Smooth muscle cell (in vitro differentiated cells): Measurements from ENCODE around the gene CRYL1. TPM values are rescaled to one million over a fixed set of nuclear protein-coding genes. Genes with fewer than 3 reads are reported as not detected.
A peak's percentile ranks its signal among the peaks of the same experiment; 100 is the strongest.

Experiments used
- DNase-seq: peaks from one replicate; lab custom pipeline; 2025; ENCODE audit not compliant: unreplicated experiment; lab: John Stamatoyannopoulos, UW
- H2AFZ ChIP-seq: fragments of 200-600 bp; sonication (generic); 2 replicates; pipeline ENCODE4 v1.6.0; 2016; ENCODE audit warnings: antibody characterized with exemption, low read depth, mild to moderate bottlenecking
- H3F3A ChIP-seq: fragments of 200-600 bp; sonication (generic); 2 replicates; pipeline ENCODE4 v1.6.0; 2017; ENCODE audit warnings: antibody characterized with exemption, low read depth
- H3K27ac ChIP-seq: fragments of 200-600 bp; sonication (generic); 2 replicates; pipeline ENCODE4 v1.5.1; 2016; ENCODE audit warnings: low read depth, mild to moderate bottlenecking
- H3K27me3 ChIP-seq: fragments of 200-600 bp; sonication (generic); 2 replicates; pipeline ENCODE4 v1.6.1; 2016; ENCODE audit warnings: low read depth, mild to moderate bottlenecking
- H3K36me3 ChIP-seq: fragments of 200-600 bp; sonication (generic); 2 replicates; pipeline ENCODE4 v1.5.1; 2016; ENCODE audit warnings: low read depth
- H3K4me1 ChIP-seq: fragments of 200-600 bp; sonication (generic); 2 replicates; pipeline ENCODE4 v1.5.1; 2016; ENCODE audit warnings: low read depth
- H3K4me2 ChIP-seq: fragments of 200-600 bp; sonication (generic); 2 replicates; pipeline ENCODE4 v1.6.0; 2016; ENCODE audit warnings: mild to moderate bottlenecking
- H3K4me3 ChIP-seq: fragments of 200-600 bp; sonication (generic); 2 replicates; pipeline ENCODE4 v1.5.1; 2016; ENCODE audit warnings: mild to moderate bottlenecking
- H3K79me2 ChIP-seq: fragments of 200-600 bp; sonication (generic); 2 replicates; pipeline ENCODE4 v1.6.0; 2016; ENCODE audit warnings: low read depth, mild to moderate bottlenecking
- H3K9ac ChIP-seq: fragments of 200-600 bp; sonication (generic); 2 replicates; pipeline ENCODE4 v1.6.0; 2016; ENCODE audit warnings: low read depth
- H3K9me3 ChIP-seq: fragments of 200-600 bp; sonication (generic); replicated peaks from 2 replicates; pipeline ENCODE4 v1.5.1; 2016; ENCODE audit warnings: low read depth
- H4K20me1 ChIP-seq: fragments of 200-600 bp; sonication (generic); 2 replicates; pipeline ENCODE4 v1.6.0; 2016; ENCODE audit warnings: low read depth
- WGBS: methylation state at CpG from one replicate; pipeline ENCODE4 v1.1.7; 2016; ENCODE audit warnings: low lambda C conversion rate; 5-methylcytosine and 5-hydroxymethylcytosine counted together
- polyA plus RNA-seq: library from polyadenylated mRNA; unstranded; fragments of >200 nt; fragmentation: Nextera tagmentation; extraction: Ambion mirVana; gene quantifications from 2 replicates; pipeline ENCODE4 v1.2.1, GENCODE V29; 2016
- total RNA-seq: library from RNA; depleted of rRNA; stranded (reverse); fragments of >200 nt; gene quantifications from 2 replicates; pipeline ENCODE4 v1.2.3, GENCODE V29; 2014
- TF ChIP-seq, protein P1 (sequence below): fragments of 200-600 bp; sonication (generic); IDR thresholded peaks from 2 replicates; pipeline ENCODE4 v1.5.1; 2017; ENCODE audit warnings: borderline replicate concordance, mild to moderate bottlenecking, antibody characterized with exemption; ENCODE audit not compliant: insufficient read depth, poor library complexity, severe bottlenecking

The CRYL1 gene, protein sequence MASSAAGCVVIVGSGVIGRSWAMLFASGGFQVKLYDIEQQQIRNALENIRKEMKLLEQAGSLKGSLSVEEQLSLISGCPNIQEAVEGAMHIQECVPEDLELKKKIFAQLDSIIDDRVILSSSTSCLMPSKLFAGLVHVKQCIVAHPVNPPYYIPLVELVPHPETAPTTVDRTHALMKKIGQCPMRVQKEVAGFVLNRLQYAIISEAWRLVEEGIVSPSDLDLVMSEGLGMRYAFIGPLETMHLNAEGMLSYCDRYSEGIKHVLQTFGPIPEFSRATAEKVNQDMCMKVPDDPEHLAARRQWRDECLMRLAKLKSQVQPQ
- 6.5 and 13.6 TPM in 2 replicates for total RNA-seq
- 7.2 and 12.4 TPM in 2 replicates for polyA plus RNA-seq

DNA sequence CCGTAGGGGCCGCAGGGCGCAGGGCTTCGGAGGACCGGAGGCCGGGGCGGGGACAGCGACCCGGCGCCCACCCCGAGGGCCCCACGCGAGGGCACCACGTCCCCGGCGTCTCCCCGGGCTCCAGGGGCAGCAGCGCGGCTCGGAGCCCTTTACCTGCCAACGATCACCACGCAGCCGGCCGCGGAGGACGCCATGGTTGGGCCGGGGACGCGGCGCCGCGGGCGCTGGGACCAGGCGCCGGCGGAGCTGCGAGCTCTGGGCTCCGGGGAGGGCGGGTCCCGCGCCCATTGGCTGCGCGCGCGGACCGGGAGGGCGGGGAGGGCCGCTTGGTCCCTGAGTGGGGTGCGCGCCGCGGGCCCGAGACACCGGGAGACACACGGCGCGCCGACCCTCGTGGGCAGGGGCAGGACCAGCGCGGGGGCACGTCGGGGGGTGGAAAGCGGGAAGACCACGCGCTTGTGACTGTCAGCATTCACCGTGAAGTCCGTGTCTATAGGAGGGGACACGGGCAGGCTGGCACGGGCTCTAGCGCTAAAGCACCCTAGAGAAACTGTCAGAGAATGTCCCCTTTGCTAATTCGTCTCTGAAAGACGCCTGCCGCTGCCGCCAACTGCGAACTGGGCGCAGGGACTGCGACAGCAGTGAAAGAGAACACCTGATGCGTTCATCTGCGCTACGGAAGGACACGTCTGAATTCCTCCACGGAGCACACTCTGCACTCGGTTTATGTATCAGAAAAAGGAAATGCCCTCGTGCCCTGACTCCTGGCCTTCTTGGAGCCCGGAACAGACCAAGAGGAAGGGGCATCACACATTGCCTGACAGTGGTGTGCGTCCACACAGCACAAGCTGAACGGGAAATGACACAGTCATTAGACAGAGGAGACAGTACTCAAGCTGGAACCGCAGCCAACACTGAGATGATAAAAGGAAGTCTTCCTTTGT is at the start of gene CRYL1:
TSS of gene CRYL1 (minus strand) at position 257 of the 944 bp plus-strand sequence. CDS start at position 194, 63 bp downstream.
- Histone ChIP-seq H3K4me1 (peaks cover 5% of the 10 kb centered on the region), H4K20me1 (no peaks in the 10 kb centered on the region), H3K9me3 (no peaks in the 10 kb centered on the region), H3K36me3 (no peaks in the 10 kb centered on the region), H3K4me3 (peak within 1 kb of the TSS; percentile 89), H3K4me2 (peak within 1 kb of the TSS; percentile 95), H2AFZ (peak within 1 kb of the TSS; percentile 92), H3F3A (no peaks in the 10 kb centered on the region), H3K27ac (no peak within 1 kb of the TSS), H3K27me3 (peaks cover 3% of the 10 kb centered on the region), H3K79me2 (no peaks in the 10 kb centered on the region), H3K9ac (peak within 1 kb of the TSS; percentile 17)
- under 1% methylated on average over 44 of the region's 89 CpGs for WGBS
- TF ChIP-seq, protein P1, sequence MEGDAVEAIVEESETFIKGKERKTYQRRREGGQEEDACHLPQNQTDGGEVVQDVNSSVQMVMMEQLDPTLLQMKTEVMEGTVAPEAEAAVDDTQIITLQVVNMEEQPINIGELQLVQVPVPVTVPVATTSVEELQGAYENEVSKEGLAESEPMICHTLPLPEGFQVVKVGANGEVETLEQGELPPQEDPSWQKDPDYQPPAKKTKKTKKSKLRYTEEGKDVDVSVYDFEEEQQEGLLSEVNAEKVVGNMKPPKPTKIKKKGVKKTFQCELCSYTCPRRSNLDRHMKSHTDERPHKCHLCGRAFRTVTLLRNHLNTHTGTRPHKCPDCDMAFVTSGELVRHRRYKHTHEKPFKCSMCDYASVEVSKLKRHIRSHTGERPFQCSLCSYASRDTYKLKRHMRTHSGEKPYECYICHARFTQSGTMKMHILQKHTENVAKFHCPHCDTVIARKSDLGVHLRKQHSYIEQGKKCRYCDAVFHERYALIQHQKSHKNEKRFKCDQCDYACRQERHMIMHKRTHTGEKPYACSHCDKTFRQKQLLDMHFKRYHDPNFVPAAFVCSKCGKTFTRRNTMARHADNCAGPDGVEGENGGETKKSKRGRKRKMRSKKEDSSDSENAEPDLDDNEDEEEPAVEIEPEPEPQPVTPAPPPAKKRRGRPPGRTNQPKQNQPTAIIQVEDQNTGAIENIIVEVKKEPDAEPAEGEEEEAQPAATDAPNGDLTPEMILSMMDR: no peak
- DNase-seq: peak; percentile 17

DNA sequence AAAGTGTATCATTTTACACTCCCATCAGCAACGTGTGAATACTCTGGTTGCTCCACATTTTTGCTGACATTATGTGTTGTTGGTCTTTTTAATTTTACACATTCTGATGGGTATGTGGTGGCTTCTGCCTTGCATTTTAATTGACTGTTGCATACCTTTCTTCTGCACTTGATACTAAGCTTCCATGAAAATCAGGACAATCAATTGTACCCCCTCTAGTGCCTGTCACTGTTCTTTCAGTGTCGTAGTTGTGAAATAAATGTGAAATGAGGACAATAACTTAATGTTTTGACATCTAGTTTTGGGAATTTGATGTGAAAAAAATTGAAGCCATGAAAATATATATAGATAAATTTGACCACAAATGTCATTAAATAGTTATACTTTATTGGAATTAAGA is 48.0 kb upstream of the CRYL1 start:
- H3K36me3 ChIP-seq: peaks cover 17% of the 10 kb centered on the region
- no peak overlapping the region for H3K9ac ChIP-seq
- H3K79me2 ChIP-seq: peaks cover 41% of the 10 kb centered on the region
- no peaks in the 10 kb centered on the region for H3K4me1 ChIP-seq
- H4K20me1 ChIP-seq: no peaks in the 10 kb centered on the region
- H3F3A ChIP-seq: no peaks in the 10 kb centered on the region
- no peaks in the 10 kb centered on the region for H3K27me3 ChIP-seq
- TF ChIP-seq, protein P1: no peak
- H3K27ac ChIP-seq: no peak overlapping the region
- no peak overlapping the region for H2AFZ ChIP-seq
- no peak overlapping the region for H3K4me2 ChIP-seq
- H3K4me3 ChIP-seq: no peak overlapping the region
- H3K9me3 ChIP-seq: peaks cover 7% of the 10 kb centered on the region
- WGBS: 94% methylated on average over 2 of the region's 2 CpGs
- DNase-seq: no peak

DNA sequence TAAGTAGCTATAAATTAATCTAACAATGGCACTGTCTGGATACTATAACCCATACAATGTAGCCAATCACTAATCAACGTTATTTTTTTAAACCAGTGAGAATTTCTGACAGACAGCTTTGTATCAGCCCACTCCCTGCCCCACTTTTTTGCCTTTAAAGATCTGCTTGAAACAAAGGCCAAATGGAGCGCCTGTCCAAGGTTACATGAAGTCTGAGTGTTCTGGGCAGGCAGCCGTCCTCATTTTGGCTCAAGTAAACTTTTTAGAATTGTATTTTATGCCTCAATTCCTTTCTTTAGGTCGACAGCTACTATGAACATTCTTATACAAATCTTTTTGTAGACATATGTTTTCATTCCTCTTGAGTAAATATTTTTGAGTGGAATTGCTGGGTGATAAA is 47.5 kb upstream of the CRYL1 start:
- peaks cover 7% of the 10 kb centered on the region for H3K9me3 ChIP-seq
- TF ChIP-seq, protein P1: no peak
- peaks cover 41% of the 10 kb centered on the region for H3K79me2 ChIP-seq
- H2AFZ ChIP-seq: no peak overlapping the region
- no peaks in the 10 kb centered on the region for H3K27me3 ChIP-seq
- WGBS: 95% methylated on average over 4 of the region's 4 CpGs
- H3K9ac ChIP-seq: no peak overlapping the region
- peaks cover 2% of the 10 kb centered on the region for H3F3A ChIP-seq
- H4K20me1 ChIP-seq: no peaks in the 10 kb centered on the region
- no peak overlapping the region for H3K4me3 ChIP-seq
- H3K4me2 ChIP-seq: no peak overlapping the region
- H3K27ac ChIP-seq: no peak overlapping the region
- H3K36me3 ChIP-seq: peaks cover 17% of the 10 kb centered on the region
- no peak for DNase-seq
- H3K4me1 ChIP-seq: peaks cover 3% of the 10 kb centered on the region
